ENCODE data around the gene TFF3. TPM values are rescaled to one million over a fixed set of nuclear protein-coding genes. Genes with fewer than 3 reads are reported as not detected.
A peak's percentile ranks its signal among the peaks of the same experiment; 100 is the strongest.

TFF3 gene
- total RNA-seq, 2 donors from 2014 or later = not detected

GRCh38 chr21:42303443-42303842 is 11.8 kb downstream of the TFF3 start:
- Mint-ChIP-seq H3K36me3 (ENCODE audit: insufficient read depth in 2 of 2) (no peaks in the 10 kb centered on the region), H3K9me3 (no peaks in the 10 kb centered on the region), H3K4me3 (no peak overlapping the region), H3K27me3 (ENCODE audit: low read depth) (peaks cover 5% of the 10 kb centered on the region), H3K27ac (no peak overlapping the region), H3K4me1 (ENCODE audit: low read depth) (peaks cover 11% of the 10 kb centered on the region)
- ATAC-seq (replicated peaks in 1 of 2) (no peak), DNase-seq (no peak)

- H3K4me1 Mint-ChIP-seq (ENCODE audit: low read depth) = peaks cover 11% of the 10 kb centered on the region
- no peaks in the 10 kb centered on the region for H3K36me3 Mint-ChIP-seq (ENCODE audit: insufficient read depth in 2 of 2)
- H3K9me3 Mint-ChIP-seq = no peaks in the 10 kb centered on the region
- ATAC-seq (replicated peaks in 1 of 2) (no peak), DNase-seq (no peak)
- H3K4me3 Mint-ChIP-seq = no peak overlapping the region
- no peak overlapping the region for H3K27ac Mint-ChIP-seq
- H3K27me3 Mint-ChIP-seq (ENCODE audit: low read depth) = peaks cover 5% of the 10 kb centered on the region
Observed at GRCh38 chr21:42302794-42303193, 12.4 kb downstream of the TFF3 start.

- Mint-ChIP-seq H3K27ac (no peak overlapping the region), H3K4me3 (no peak overlapping the region), H3K9me3 (no peaks in the 10 kb centered on the region), H3K27me3 (ENCODE audit: low read depth) (peaks cover 5% of the 10 kb centered on the region), H3K4me1 (ENCODE audit: low read depth) (peaks cover 11% of the 10 kb centered on the region), H3K36me3 (ENCODE audit: insufficient read depth in 2 of 2) (no peaks in the 10 kb centered on the region)
- DNase-seq = no peak
- ATAC-seq (replicated peaks in 1 of 2) = no peak
Observed at GRCh38 chr21:42302076-42302650, 13.0 kb downstream of the TFF3 start.

- no peak overlapping the region for H3K4me3 Mint-ChIP-seq
- H3K36me3 Mint-ChIP-seq (ENCODE audit: insufficient read depth in 2 of 2) = peaks cover 0 to 3% of the 10 kb centered on the region in 2 donors
- no peaks in the 10 kb centered on the region for H3K9me3 Mint-ChIP-seq
- DNase-seq = no peak
- H3K27me3 Mint-ChIP-seq (ENCODE audit: low read depth) = no peaks in the 10 kb centered on the region
- no peak overlapping the region for H3K27ac Mint-ChIP-seq
- no peak for ATAC-seq (replicated peaks in 1 of 2)
- H3K4me1 Mint-ChIP-seq (ENCODE audit: low read depth) = peaks cover 11% of the 10 kb centered on the region
Observed at GRCh38 chr21:42301371-42302075, 13.7 kb downstream of the TFF3 start.

- no peaks in the 10 kb centered on the region for H3K27me3 Mint-ChIP-seq (ENCODE audit: low read depth)
- peaks cover 11% of the 10 kb centered on the region for H3K4me1 Mint-ChIP-seq (ENCODE audit: low read depth)
- ATAC-seq (replicated peaks in 1 of 2) (no peak), DNase-seq (no peak)
- peaks cover 0 to 3% of the 10 kb centered on the region in 2 donors for H3K36me3 Mint-ChIP-seq (ENCODE audit: insufficient read depth in 2 of 2)
- no peak overlapping the region for H3K27ac Mint-ChIP-seq
- H3K9me3 Mint-ChIP-seq = no peaks in the 10 kb centered on the region
- H3K4me3 Mint-ChIP-seq = no peak overlapping the region
Observed at GRCh38 chr21:42300956-42301355, 14.3 kb downstream of the TFF3 start.

GRCh38 chr21:42300045-42300583 is 15.1 kb downstream of the TFF3 start:
- ATAC-seq (replicated peaks in 1 of 2) (no peak), DNase-seq (no peak)
- H3K36me3 Mint-ChIP-seq (ENCODE audit: insufficient read depth in 2 of 2) = peaks cover 0 to 6% of the 10 kb centered on the region in 2 donors
- H3K27ac Mint-ChIP-seq = no peak overlapping the region
- H3K27me3 Mint-ChIP-seq (ENCODE audit: low read depth) = no peaks in the 10 kb centered on the region
- no peaks in the 10 kb centered on the region for H3K9me3 Mint-ChIP-seq
- no peak overlapping the region for H3K4me3 Mint-ChIP-seq
- H3K4me1 Mint-ChIP-seq (ENCODE audit: low read depth) = peaks cover 11% of the 10 kb centered on the region

- Mint-ChIP-seq H3K27ac (no peak overlapping the region), H3K4me1 (ENCODE audit: low read depth) (peaks cover 11% of the 10 kb centered on the region), H3K9me3 (no peaks in the 10 kb centered on the region), H3K36me3 (ENCODE audit: insufficient read depth in 2 of 2) (peaks cover 0 to 7% of the 10 kb centered on the region in 2 donors), H3K27me3 (ENCODE audit: low read depth) (no peaks in the 10 kb centered on the region), H3K4me3 (no peak overlapping the region)
- ATAC-seq (replicated peaks in 1 of 2) (peak; percentile 78 to 87), DNase-seq (peak; percentile 50 to 51)
Observed at GRCh38 chr21:42299324-42300044, 15.7 kb downstream of the TFF3 start.

- H3K9me3 Mint-ChIP-seq = no peaks in the 10 kb centered on the region
- peaks cover 0 to 7% of the 10 kb centered on the region in 2 donors for H3K36me3 Mint-ChIP-seq (ENCODE audit: insufficient read depth in 2 of 2)
- peaks cover 11% of the 10 kb centered on the region for H3K4me1 Mint-ChIP-seq (ENCODE audit: low read depth)
- no peak overlapping the region for H3K4me3 Mint-ChIP-seq
- ATAC-seq (replicated peaks in 1 of 2) (no peak), DNase-seq (no peak)
- H3K27me3 Mint-ChIP-seq (ENCODE audit: low read depth) = no peaks in the 10 kb centered on the region
- no peak overlapping the region for H3K27ac Mint-ChIP-seq
Observed at GRCh38 chr21:42298657-42299056, 16.6 kb downstream of the TFF3 start.

- Mint-ChIP-seq H3K9me3 (no peaks in the 10 kb centered on the region), H3K27me3 (ENCODE audit: low read depth) (no peaks in the 10 kb centered on the region), H3K36me3 (ENCODE audit: insufficient read depth in 2 of 2) (peaks cover 0 to 7% of the 10 kb centered on the region in 2 donors), H3K27ac (no peak overlapping the region), H3K4me3 (no peak overlapping the region), H3K4me1 (ENCODE audit: low read depth) (peaks cover 11% of the 10 kb centered on the region)
- no peak for DNase-seq
- no peak for ATAC-seq (replicated peaks in 1 of 2)
Observed at GRCh38 chr21:42298237-42298636, 17.0 kb downstream of the TFF3 start.

GRCh38 chr21:42297377-42297776 is 17.8 kb downstream of the TFF3 start:
- ATAC-seq (replicated peaks in 1 of 2) (no peak), DNase-seq (no peak)
- Mint-ChIP-seq H3K4me3 (no peak overlapping the region), H3K27me3 (ENCODE audit: low read depth) (no peaks in the 10 kb centered on the region), H3K27ac (no peak overlapping the region), H3K4me1 (ENCODE audit: low read depth) (peaks cover 11% of the 10 kb centered on the region), H3K36me3 (ENCODE audit: insufficient read depth in 2 of 2) (peaks cover 0 to 7% of the 10 kb centered on the region in 2 donors), H3K9me3 (no peaks in the 10 kb centered on the region)

- H3K4me1 Mint-ChIP-seq (ENCODE audit: low read depth) = peaks cover 11% of the 10 kb centered on the region
- ATAC-seq (replicated peaks in 1 of 2) (no peak), DNase-seq (no peak)
- H3K27ac Mint-ChIP-seq = no peak overlapping the region
- H3K9me3 Mint-ChIP-seq = no peaks in the 10 kb centered on the region
- H3K4me3 Mint-ChIP-seq = no peak overlapping the region
- H3K36me3 Mint-ChIP-seq (ENCODE audit: insufficient read depth in 2 of 2) = peaks cover 0 to 7% of the 10 kb centered on the region in 2 donors
- no peaks in the 10 kb centered on the region for H3K27me3 Mint-ChIP-seq (ENCODE audit: low read depth)
Observed at GRCh38 chr21:42296501-42296900, 18.7 kb downstream of the TFF3 start.

GRCh38 chr21:42295845-42296244 is 19.4 kb downstream of the TFF3 start:
- Mint-ChIP-seq H3K4me1 (ENCODE audit: low read depth) (peaks cover 11% of the 10 kb centered on the region), H3K9me3 (no peaks in the 10 kb centered on the region), H3K27me3 (ENCODE audit: low read depth) (no peaks in the 10 kb centered on the region), H3K27ac (no peak overlapping the region), H3K36me3 (ENCODE audit: insufficient read depth in 2 of 2) (peaks cover 0 to 9% of the 10 kb centered on the region in 2 donors), H3K4me3 (no peak overlapping the region)
- ATAC-seq (replicated peaks in 1 of 2) (no peak), DNase-seq (no peak)

- Mint-ChIP-seq H3K36me3 (ENCODE audit: insufficient read depth in 2 of 2) (peaks cover 0 to 9% of the 10 kb centered on the region in 2 donors), H3K27ac (no peak overlapping the region), H3K9me3 (no peaks in the 10 kb centered on the region), H3K27me3 (ENCODE audit: low read depth) (no peaks in the 10 kb centered on the region), H3K4me1 (ENCODE audit: low read depth) (peaks cover 4% of the 10 kb centered on the region), H3K4me3 (no peak overlapping the region)
- DNase-seq (no peak), ATAC-seq (replicated peaks in 1 of 2) (no peak)
Observed at GRCh38 chr21:42294273-42294880, 20.8 kb downstream of the TFF3 start.

Measured in activated T-cell treated with anti-CD3 and anti-CD28 coated beads, Interleukin-2, amount 50 U/mL, for 72 hours (primary cell).